Endothelial cell (in vitro differentiated cells): Measurements from ENCODE around the gene PRRT1B. TPM values are rescaled to one million over a fixed set of nuclear protein-coding genes. Genes with fewer than 3 reads are reported as not detected.

Experiments used
- DNase-seq: peaks from one replicate; pipeline ENCODE4 v3.0.0; 2021; ENCODE audit warnings: low spot score
- H3K27ac Mint-ChIP-seq: one replicate; pipeline ENCODE4 v1.8.0; 2021; ENCODE audit warnings: mixed read lengths, inconsistent platforms; ENCODE audit not compliant: unreplicated experiment
- H3K27me3 Mint-ChIP-seq: one replicate; pipeline ENCODE4 v1.8.0; 2021; ENCODE audit warnings: mild to moderate bottlenecking, moderate library complexity, mixed read lengths, inconsistent platforms; ENCODE audit not compliant: unreplicated experiment
- H3K36me3 Mint-ChIP-seq: one replicate; pipeline ENCODE4 v1.8.0; 2021; ENCODE audit warnings: mild to moderate bottlenecking, low read depth, mixed read lengths, inconsistent platforms; ENCODE audit not compliant: unreplicated experiment
- H3K4me1 Mint-ChIP-seq: one replicate; pipeline ENCODE4 v1.8.0; 2021; ENCODE audit warnings: mild to moderate bottlenecking, mixed read lengths, inconsistent platforms; ENCODE audit not compliant: unreplicated experiment
- H3K4me3 Mint-ChIP-seq: one replicate; pipeline ENCODE4 v1.8.0; 2021; ENCODE audit warnings: mild to moderate bottlenecking, mixed read lengths, inconsistent platforms; ENCODE audit not compliant: unreplicated experiment
- H3K9me3 Mint-ChIP-seq: one replicate; pipeline ENCODE4 v1.8.0; 2021; ENCODE audit warnings: mixed read lengths, inconsistent platforms; ENCODE audit not compliant: unreplicated experiment
- total RNA-seq: library from RNA; stranded (reverse); fragmentation: NEBNext Ultra II Directional; extraction: Animal tissue kit (Norgen Biotek cat#: 25700); gene quantifications from one replicate; pipeline ENCODE4 v1.2.1, GENCODE V29; 2021; ENCODE audit not compliant: unreplicated experiment
- TF ChIP-seq, protein P1 (sequence below): fragments of 200-600 bp; sonication (generic); IDR thresholded peaks from one replicate; pipeline ENCODE4 v1.5.0; 2021; ENCODE audit warnings: antibody characterized with exemption; ENCODE audit not compliant: unreplicated experiment

Gene PRRT1B
- total RNA-seq, 1 donor from 2014 or later, result not detected

DNA sequence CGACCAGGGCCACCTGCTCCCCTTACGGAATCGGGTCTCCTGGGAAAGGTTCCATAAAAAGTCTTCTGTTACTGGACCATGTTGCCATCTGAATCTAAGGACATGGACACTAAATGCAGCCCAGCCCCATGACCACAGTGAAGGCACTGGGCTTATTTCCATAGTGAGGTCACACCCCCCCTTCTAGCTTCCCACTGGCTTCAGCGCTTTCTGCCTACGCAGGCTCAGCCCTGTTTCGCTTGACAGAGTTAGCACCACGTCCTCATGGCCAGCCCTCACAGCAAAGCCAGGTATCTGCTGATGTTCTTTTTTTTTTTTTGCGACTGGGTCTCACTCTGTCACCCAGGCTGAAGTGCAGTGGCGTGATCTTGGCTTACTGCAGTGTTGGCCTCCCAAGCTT lies 28.4 kb upstream of the PRRT1B start:
- H3K9me3 Mint-ChIP-seq, result no peaks in the 10 kb centered on the region
- H3K36me3 Mint-ChIP-seq, result peaks cover 62% of the 10 kb centered on the region
- no peak for DNase-seq
- TF ChIP-seq, protein P1, sequence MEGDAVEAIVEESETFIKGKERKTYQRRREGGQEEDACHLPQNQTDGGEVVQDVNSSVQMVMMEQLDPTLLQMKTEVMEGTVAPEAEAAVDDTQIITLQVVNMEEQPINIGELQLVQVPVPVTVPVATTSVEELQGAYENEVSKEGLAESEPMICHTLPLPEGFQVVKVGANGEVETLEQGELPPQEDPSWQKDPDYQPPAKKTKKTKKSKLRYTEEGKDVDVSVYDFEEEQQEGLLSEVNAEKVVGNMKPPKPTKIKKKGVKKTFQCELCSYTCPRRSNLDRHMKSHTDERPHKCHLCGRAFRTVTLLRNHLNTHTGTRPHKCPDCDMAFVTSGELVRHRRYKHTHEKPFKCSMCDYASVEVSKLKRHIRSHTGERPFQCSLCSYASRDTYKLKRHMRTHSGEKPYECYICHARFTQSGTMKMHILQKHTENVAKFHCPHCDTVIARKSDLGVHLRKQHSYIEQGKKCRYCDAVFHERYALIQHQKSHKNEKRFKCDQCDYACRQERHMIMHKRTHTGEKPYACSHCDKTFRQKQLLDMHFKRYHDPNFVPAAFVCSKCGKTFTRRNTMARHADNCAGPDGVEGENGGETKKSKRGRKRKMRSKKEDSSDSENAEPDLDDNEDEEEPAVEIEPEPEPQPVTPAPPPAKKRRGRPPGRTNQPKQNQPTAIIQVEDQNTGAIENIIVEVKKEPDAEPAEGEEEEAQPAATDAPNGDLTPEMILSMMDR, result no peak
- H3K4me3 Mint-ChIP-seq, result no peak overlapping the region
- no peaks in the 10 kb centered on the region for H3K4me1 Mint-ChIP-seq
- peaks cover 13% of the 10 kb centered on the region for H3K27me3 Mint-ChIP-seq
- no peak overlapping the region for H3K27ac Mint-ChIP-seq

DNA sequence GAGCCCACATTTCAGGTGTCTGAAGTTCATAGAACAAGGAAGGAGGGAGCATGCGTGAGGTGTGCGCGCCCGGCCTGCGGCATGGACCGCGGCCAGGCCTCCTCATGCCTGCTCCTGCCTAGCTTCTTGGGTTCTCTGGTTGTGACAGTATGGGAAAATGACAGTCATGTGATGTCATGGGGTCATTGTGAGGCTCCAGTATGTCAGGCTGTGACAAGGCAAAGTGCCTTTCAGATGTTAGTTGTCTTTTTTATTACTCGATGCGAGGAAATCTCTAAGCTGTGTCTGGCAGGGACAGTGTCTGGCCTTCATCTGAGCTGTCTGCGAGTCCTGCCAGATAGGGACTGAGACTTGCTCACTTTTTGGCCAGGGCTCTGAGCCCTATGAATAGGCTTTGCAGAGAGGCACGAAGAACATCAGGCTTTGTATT lies 27.5 kb upstream of the PRRT1B start:
- Mint-ChIP-seq H3K27ac (no peak overlapping the region), H3K9me3 (no peaks in the 10 kb centered on the region), H3K4me1 (no peaks in the 10 kb centered on the region), H3K27me3 (peaks cover 13% of the 10 kb centered on the region), H3K36me3 (peaks cover 54% of the 10 kb centered on the region), H3K4me3 (no peak overlapping the region)
- TF ChIP-seq, protein P1, result no peak
- no peak for DNase-seq

DNA sequence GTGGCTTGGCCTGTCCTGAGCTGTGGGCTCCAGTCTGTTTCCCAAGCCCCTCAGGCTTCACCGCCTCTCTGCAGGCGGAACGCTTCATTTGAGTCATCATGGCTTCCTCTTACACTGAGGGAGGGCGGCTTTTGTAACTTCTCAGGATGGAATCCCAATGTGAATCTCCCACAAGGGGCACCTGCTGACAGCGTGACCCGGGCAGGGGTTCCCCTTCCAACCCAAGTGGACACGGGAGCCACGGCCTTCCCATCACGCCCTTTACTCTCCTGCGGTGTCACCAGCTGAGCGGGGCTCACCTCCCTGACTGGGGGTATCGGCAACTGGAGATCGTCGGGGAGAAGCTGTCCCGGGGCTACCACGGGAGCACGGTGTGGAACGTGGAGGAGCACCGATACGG lies 26.8 kb upstream of the PRRT1B start:
- peaks cover 50% of the 10 kb centered on the region for H3K36me3 Mint-ChIP-seq
- DNase-seq, result no peak
- no peaks in the 10 kb centered on the region for H3K4me1 Mint-ChIP-seq
- TF ChIP-seq, protein P1, result no peak
- no peak overlapping the region for H3K27ac Mint-ChIP-seq
- no peak overlapping the region for H3K4me3 Mint-ChIP-seq
- H3K27me3 Mint-ChIP-seq, result peaks cover 13% of the 10 kb centered on the region
- no peaks in the 10 kb centered on the region for H3K9me3 Mint-ChIP-seq

DNA sequence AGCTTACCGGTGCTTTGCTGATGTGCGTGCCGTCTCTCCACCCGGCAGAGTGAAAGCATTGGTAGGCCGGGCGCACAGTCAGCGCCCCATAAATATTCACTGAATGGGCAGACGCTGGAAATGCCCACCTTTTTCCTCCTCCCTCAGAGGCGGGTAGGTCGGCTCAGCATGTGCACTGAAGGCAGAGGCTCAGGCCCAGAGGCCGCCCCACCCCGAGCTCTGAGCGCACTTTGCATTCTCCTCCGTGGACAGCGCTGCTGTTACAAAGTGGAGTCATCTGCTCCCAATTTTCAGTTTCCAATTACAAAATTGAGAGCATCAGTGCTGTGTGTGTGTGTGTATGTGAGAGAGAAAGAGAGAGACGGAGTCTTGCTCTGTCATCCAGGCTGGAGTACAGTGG lies 24.8 kb upstream of the PRRT1B start:
- no peak overlapping the region for H3K27ac Mint-ChIP-seq
- peaks cover 48% of the 10 kb centered on the region for H3K36me3 Mint-ChIP-seq
- H3K4me3 Mint-ChIP-seq, result peak overlapping the region; percentile 59
- no peaks in the 10 kb centered on the region for H3K4me1 Mint-ChIP-seq
- peaks cover 15% of the 10 kb centered on the region for H3K27me3 Mint-ChIP-seq
- no peak for DNase-seq
- TF ChIP-seq, protein P1, result no peak
- H3K9me3 Mint-ChIP-seq, result no peaks in the 10 kb centered on the region

DNA sequence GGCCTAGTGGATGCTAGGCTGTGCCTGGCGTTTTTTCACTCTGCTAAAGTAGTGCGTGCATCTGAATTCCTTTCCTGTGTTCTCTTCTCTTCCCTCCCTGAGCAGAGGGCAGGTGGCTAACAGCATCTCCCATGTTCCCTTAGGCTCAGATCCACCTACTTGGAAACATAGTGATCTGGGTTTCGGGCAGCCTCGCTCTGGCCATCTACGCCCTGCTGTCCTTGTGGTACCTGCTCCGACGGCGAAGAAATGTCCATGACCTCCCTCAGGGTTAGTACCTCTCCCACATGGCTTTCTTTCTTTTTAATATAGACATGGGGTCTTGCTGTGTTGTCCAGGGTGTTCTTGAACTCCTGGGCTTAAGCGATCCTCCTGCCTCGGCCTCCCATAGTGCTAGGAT lies 24.1 kb upstream of the PRRT1B start:
- H3K36me3 Mint-ChIP-seq, result peaks cover 55% of the 10 kb centered on the region
- TF ChIP-seq, protein P1, result no peak
- H3K27me3 Mint-ChIP-seq, result peaks cover 15% of the 10 kb centered on the region
- no peaks in the 10 kb centered on the region for H3K9me3 Mint-ChIP-seq
- DNase-seq, result no peak
- H3K4me1 Mint-ChIP-seq, result no peaks in the 10 kb centered on the region
- no peak overlapping the region for H3K27ac Mint-ChIP-seq
- no peak overlapping the region for H3K4me3 Mint-ChIP-seq
